Esophagus muscularis mucosa (tissue), 4 donors: Measurements from ENCODE around the gene PARP12. TPM values are rescaled to one million over a fixed set of nuclear protein-coding genes. Genes with fewer than 3 reads are reported as not detected.

Experiments
- DNase-seq: peaks from one replicate; pipeline ENCODE4 v3.0.0-alpha.2; 2017; ENCODE audit errors: extremely low spot score
- H3K27ac ChIP-seq, 4 donors: fragments of 200-600 bp; sonication (generic); replicated peaks in 1 of 4; 1 replicate in 3 of 4; 2 replicates in 1 of 4; pipeline ENCODE4 v1.5.1; 2016 to 2019; ENCODE audit warnings: mild to moderate bottlenecking in 1 of 4
- H3K27me3 ChIP-seq, 4 donors: fragments of 200-600 bp; sonication (generic); one replicate each; pipeline versions ENCODE4 v1.5.1 to v1.6.0; 2016 to 2019
- H3K36me3 ChIP-seq, 4 donors: fragments of 200-600 bp; sonication (generic); one replicate each; pipeline ENCODE4 v1.5.1; 2016 to 2019
- H3K4me1 ChIP-seq, 4 donors: fragments of 200-600 bp; sonication (generic); one replicate each; pipeline ENCODE4 v1.5.1; 2016 to 2019
- H3K4me3 ChIP-seq, 4 donors: fragments of 200-600 bp; sonication (generic); 1 replicate in 2 of 4; 2 replicates in 2 of 4; pipeline ENCODE4 v1.5.1; 2016 to 2019; ENCODE audit warnings: mild to moderate bottlenecking in 4 of 4, moderate library complexity in 1 of 4
- H3K9me3 ChIP-seq, 4 donors: fragments of 200-600 bp; sonication (generic); 1 replicate in 3 of 4; 2 replicates in 1 of 4; pipeline ENCODE4 v1.5.1; 2016 to 2019
- EP300 ChIP-seq: sonication (generic); formaldehyde crosslinking; IDR thresholded peaks from one replicate; pipeline ENCODE4 v1.6.1; 2017; ENCODE audit warnings: antibody characterized with exemption
- POLR2A ChIP-seq: fragments of 450-650 bp; IDR thresholded peaks from one replicate; pipeline ENCODE4 v1.6.1; 2017; ENCODE audit warnings: antibody characterized with exemption, moderate library complexity, mild to moderate bottlenecking, low read depth
- POLR2AphosphoS5 ChIP-seq, 2 donors: sonication (generic); formaldehyde crosslinking; IDR thresholded peaks; one replicate each; pipeline ENCODE4 v1.6.1; 2017; ENCODE audit warnings: antibody characterized with exemption in 2 of 2
- WGBS: methylation state at CpG from one replicate; pipeline ENCODE4 v1.1.5; 2018; 5-methylcytosine and 5-hydroxymethylcytosine counted together
- intact Hi-C: fragments of 100-400 bp; cut with DNase I; formaldehyde crosslinking; loops from one replicate; pipeline ENCODE4 v1.15.1; 2023
- total RNA-seq, 4 donors: library from RNA; depleted of rRNA; stranded (reverse); fragments of >200 nt; gene quantifications; one replicate each; pipeline versions ENCODE4 v1.1.0 to v1.2.1, GENCODE V29; 2016
- TF ChIP-seq, protein P1 (sequence below), 3 experiments: fragments of 200-600 bp in 2 of 3; fragments of 450-650 bp in 1 of 3; sonication (generic) in 2 of 3; IDR thresholded peaks; one replicate each; pipeline ENCODE4 v1.5.1; 2017 to 2019; ENCODE audit warnings: antibody characterized with exemption in 3 of 3, mild to moderate bottlenecking in 2 of 3, moderate library complexity in 1 of 3

The PARP12 gene
- total RNA-seq, 4 donors from 2014 or later = 20.6 to 24.5 (median 23.4) TPM

DNA sequence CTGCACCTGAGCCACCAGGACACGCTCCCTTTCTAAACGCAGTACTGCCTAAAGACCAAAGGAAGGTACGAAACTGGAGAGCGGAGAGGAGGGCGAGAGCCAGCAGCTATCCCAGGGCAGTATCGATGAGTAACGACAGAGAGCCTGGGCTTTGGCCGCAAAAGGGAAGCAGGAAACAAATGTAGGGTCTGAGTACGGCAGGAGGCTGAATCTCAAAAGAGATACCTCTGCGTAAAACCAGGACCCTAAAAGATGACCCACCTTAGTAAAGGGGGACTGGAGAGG, 20.4 kb downstream of the PARP12 start:
- no peak for DNase-seq
- no peaks in the 10 kb centered on the region for H3K27me3 ChIP-seq
- H3K36me3 ChIP-seq = peaks cover 7 to 98% (median 65%) of the 10 kb centered on the region in 4 donors
- WGBS = 94% methylated on average over 10 of the region's 10 CpGs
- TF ChIP-seq POLR2AphosphoS5 (IDR thresholded peaks at IDR 0.05) (no peak), EP300 (no peak), POLR2A (no peak)
- TF ChIP-seq, protein P1, sequence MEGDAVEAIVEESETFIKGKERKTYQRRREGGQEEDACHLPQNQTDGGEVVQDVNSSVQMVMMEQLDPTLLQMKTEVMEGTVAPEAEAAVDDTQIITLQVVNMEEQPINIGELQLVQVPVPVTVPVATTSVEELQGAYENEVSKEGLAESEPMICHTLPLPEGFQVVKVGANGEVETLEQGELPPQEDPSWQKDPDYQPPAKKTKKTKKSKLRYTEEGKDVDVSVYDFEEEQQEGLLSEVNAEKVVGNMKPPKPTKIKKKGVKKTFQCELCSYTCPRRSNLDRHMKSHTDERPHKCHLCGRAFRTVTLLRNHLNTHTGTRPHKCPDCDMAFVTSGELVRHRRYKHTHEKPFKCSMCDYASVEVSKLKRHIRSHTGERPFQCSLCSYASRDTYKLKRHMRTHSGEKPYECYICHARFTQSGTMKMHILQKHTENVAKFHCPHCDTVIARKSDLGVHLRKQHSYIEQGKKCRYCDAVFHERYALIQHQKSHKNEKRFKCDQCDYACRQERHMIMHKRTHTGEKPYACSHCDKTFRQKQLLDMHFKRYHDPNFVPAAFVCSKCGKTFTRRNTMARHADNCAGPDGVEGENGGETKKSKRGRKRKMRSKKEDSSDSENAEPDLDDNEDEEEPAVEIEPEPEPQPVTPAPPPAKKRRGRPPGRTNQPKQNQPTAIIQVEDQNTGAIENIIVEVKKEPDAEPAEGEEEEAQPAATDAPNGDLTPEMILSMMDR (IDR thresholded peaks at IDR 0.05) = no peak
- intact Hi-C loops = no loop called here
- H3K9me3 ChIP-seq = no peaks in the 10 kb centered on the region
- no peak overlapping the region for H3K27ac ChIP-seq
- no peak overlapping the region for H3K4me3 ChIP-seq
- H3K4me1 ChIP-seq = peaks cover 0 to 6% (median 2%) of the 10 kb centered on the region in 4 donors

GRCh38 chr7:140041659-140042385, 20.9 kb downstream of the PARP12 start:
- TF ChIP-seq POLR2AphosphoS5 (IDR thresholded peaks at IDR 0.05) = no peak
- no peak for TF ChIP-seq POLR2A
- no peak for TF ChIP-seq EP300
- TF ChIP-seq, protein P1 (IDR thresholded peaks at IDR 0.05) = no peak
- peaks cover 0 to 6% (median 2%) of the 10 kb centered on the region in 4 donors for H3K4me1 ChIP-seq
- intact Hi-C loops = no loop called here
- H3K27me3 ChIP-seq = no peaks in the 10 kb centered on the region
- DNase-seq = no peak
- H3K9me3 ChIP-seq = no peaks in the 10 kb centered on the region
- H3K4me3 ChIP-seq = no peak overlapping the region
- 94% methylated on average over 12 of the region's 12 CpGs for WGBS
- H3K27ac ChIP-seq = no peak overlapping the region
- peaks cover 12 to 98% (median 67%) of the 10 kb centered on the region in 4 donors for H3K36me3 ChIP-seq

GRCh38 chr7:140039896-140040295, 22.9 kb downstream of the PARP12 start:
- Histone ChIP-seq H3K27ac (no peak overlapping the region), H3K4me3 (no peak overlapping the region), H3K9me3 (no peaks in the 10 kb centered on the region), H3K27me3 (no peaks in the 10 kb centered on the region), H3K36me3 (peaks cover 12 to 94% (median 64%) of the 10 kb centered on the region in 4 donors), H3K4me1 (peaks cover 0 to 6% (median 4%) of the 10 kb centered on the region in 4 donors)
- TF ChIP-seq POLR2AphosphoS5 (IDR thresholded peaks at IDR 0.05) = no peak
- no peak for DNase-seq
- intact Hi-C loops = no loop called here
- WGBS = 94% methylated on average over 12 of the region's 12 CpGs

DNA sequence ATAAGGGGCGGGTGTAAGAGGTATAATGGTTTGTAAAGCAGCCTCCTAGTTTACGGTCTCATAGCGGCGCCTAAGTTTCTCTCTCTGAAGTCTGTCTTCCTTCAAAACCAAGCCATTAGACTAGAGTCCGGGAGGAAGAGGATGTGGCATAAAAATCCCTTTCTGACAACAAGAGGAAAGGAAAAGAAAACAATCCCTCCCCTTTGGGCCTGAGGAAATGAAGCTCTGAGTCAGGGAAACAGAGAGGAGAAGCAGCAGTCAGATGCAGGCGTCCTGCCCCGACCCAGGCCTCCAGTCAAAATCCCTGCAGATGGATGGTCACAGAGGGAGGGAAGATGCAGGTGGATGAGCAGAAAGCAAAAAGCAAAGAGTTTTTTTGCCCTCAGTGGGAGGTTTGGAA, 23.7 kb downstream of the PARP12 start:
- no peak overlapping the region for H3K4me3 ChIP-seq
- 84% methylated on average over 7 of the region's 7 CpGs for WGBS
- peaks cover 12 to 94% (median 61%) of the 10 kb centered on the region in 4 donors for H3K36me3 ChIP-seq
- TF ChIP-seq POLR2AphosphoS5 (IDR thresholded peaks at IDR 0.05) (no peak), EP300 (no peak), POLR2A (no peak)
- TF ChIP-seq, protein P1 (IDR thresholded peaks at IDR 0.05) = no peak
- no peaks in the 10 kb centered on the region for H3K9me3 ChIP-seq
- peaks cover 0 to 6% (median 4%) of the 10 kb centered on the region in 4 donors for H3K4me1 ChIP-seq
- no peak for DNase-seq
- no peak overlapping the region for H3K27ac ChIP-seq
- intact Hi-C loops = no loop called here
- no peaks in the 10 kb centered on the region for H3K27me3 ChIP-seq

GRCh38 chr7:140036224-140036962, 26.4 kb downstream of the PARP12 start:
- Histone ChIP-seq H3K27me3 (no peaks in the 10 kb centered on the region), H3K27ac (no peak overlapping the region), H3K4me1 (peaks cover 0 to 6% (median 4%) of the 10 kb centered on the region in 4 donors), H3K36me3 (peaks cover 24 to 82% (median 52%) of the 10 kb centered on the region in 4 donors), H3K9me3 (no peaks in the 10 kb centered on the region), H3K4me3 (no peak overlapping the region)
- TF ChIP-seq EP300 = no peak
- no peak for TF ChIP-seq POLR2A
- TF ChIP-seq, protein P1 (IDR thresholded peaks at IDR 0.05) = no peak
- no peak for TF ChIP-seq POLR2AphosphoS5 (IDR thresholded peaks at IDR 0.05)
- no peak for DNase-seq
- intact Hi-C loops = no loop called here
- 80% methylated on average over 11 of the region's 11 CpGs for WGBS
